Measurements from ENCODE around the gene MAPK8IP3. TPM values are rescaled to one million over a fixed set of nuclear protein-coding genes. Genes with fewer than 3 reads are reported as not detected.

Gene MAPK8IP3
- total RNA-seq, 3 donors from 2014 or later, result 41.1 to 82.6 (median 71.6) TPM

DNA sequence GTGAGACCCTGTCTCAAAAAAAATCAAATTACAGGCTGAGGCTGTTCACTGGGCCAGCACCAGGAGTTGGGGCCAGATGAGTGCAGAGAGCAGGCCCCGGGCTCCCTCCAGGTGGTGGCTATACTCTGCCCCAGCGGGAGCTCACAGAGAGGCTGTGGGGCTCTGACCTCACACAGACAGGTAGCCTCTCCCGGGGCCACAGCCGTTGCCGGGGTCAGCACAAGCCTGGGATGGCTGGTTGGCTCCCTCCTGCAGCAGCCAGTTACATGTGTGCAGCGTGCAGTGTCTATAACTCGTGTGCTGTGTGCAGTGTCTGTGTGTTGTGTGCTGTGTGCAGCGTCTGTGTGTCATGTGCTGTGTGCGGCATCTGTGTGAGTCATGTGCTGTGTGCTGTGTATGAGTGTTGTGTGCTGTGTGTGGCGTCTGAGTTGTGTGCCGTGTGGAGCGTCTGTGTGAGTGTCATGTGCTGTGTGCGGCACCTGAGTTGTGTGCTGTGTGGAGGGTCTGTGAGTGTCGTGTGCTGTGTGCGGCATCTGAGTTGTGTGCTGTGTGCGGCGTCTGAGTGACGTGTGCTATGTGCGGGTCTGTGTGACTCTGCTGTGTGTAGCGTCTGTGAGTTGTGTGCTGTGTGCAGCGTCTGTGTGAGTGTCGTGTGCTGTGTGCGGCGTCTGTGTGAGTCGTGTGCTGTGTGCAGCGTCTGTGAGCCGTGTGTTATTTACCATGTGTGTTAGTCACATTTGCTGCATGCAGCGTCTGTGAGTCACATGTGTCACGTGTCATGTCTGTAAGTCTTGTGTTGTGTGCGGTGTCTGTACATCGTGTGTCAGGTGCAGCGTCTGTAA, 20.9 kb downstream of the MAPK8IP3 start:
- no peak for DNase-seq (ENCODE audit: low spot score in 2 of 2)
- TF ChIP-seq POLR2AphosphoS5 (IDR thresholded peaks at IDR 0.05) (no peak), POLR2A (IDR thresholded peaks at IDR 0.05) (no peak)
- TF ChIP-seq, protein P1, sequence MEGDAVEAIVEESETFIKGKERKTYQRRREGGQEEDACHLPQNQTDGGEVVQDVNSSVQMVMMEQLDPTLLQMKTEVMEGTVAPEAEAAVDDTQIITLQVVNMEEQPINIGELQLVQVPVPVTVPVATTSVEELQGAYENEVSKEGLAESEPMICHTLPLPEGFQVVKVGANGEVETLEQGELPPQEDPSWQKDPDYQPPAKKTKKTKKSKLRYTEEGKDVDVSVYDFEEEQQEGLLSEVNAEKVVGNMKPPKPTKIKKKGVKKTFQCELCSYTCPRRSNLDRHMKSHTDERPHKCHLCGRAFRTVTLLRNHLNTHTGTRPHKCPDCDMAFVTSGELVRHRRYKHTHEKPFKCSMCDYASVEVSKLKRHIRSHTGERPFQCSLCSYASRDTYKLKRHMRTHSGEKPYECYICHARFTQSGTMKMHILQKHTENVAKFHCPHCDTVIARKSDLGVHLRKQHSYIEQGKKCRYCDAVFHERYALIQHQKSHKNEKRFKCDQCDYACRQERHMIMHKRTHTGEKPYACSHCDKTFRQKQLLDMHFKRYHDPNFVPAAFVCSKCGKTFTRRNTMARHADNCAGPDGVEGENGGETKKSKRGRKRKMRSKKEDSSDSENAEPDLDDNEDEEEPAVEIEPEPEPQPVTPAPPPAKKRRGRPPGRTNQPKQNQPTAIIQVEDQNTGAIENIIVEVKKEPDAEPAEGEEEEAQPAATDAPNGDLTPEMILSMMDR (IDR thresholded peaks at IDR 0.05), result no peak
- no peak overlapping the region for H3K4me3 ChIP-seq
- peaks cover 3 to 11% of the 10 kb centered on the region in 2 donors for H3K4me1 ChIP-seq
- H3K9me3 ChIP-seq, result no peaks in the 10 kb centered on the region
- H3K36me3 ChIP-seq, result no peaks in the 10 kb centered on the region
- H3K27ac ChIP-seq, result no peak overlapping the region
- intact Hi-C loops (cut with DNase I; ENCODE audit: low total_unique reads), result no loop called here
- no peaks in the 10 kb centered on the region for H3K27me3 ChIP-seq

- H3K27ac ChIP-seq, result no peak overlapping the region
- peaks cover 0 to under 1% of the 10 kb centered on the region in 2 donors for H3K4me1 ChIP-seq
- no peak overlapping the region for H3K4me3 ChIP-seq
- H3K9me3 ChIP-seq, result no peaks in the 10 kb centered on the region
- intact Hi-C loops (cut with DNase I; ENCODE audit: low total_unique reads), result no loop called here
- TF ChIP-seq POLR2AphosphoS5 (IDR thresholded peaks at IDR 0.05) (no peak), POLR2A (IDR thresholded peaks at IDR 0.05) (no peak)
- TF ChIP-seq, protein P1 (IDR thresholded peaks at IDR 0.05), result no peak
- no peaks in the 10 kb centered on the region for H3K27me3 ChIP-seq
- DNase-seq (ENCODE audit: low spot score in 2 of 2), result no peak
- H3K36me3 ChIP-seq, result no peaks in the 10 kb centered on the region
Observed at GRCh38 chr16:1727651-1728624, 21.9 kb downstream of the MAPK8IP3 start.

DNA sequence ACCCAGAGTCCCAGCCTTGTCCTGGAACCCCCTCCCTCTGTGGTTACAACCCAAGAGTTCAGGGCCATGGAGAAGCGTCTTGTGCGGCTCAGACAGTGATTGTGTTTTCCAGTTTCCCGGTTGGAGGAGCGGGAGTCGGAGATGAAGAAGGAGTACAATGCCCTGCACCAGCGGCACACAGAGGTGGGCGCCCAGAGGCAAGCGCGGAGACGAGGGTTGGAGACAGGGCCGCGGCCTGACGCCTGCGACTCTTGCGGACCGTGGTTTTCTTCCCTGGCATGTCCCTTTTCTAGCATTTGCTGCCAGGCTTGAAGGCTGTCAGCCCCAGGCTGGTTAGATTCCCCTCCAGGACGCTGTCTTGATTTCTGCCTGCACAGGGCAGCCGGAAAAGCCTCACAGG, 23.0 kb downstream of the MAPK8IP3 start:
- intact Hi-C loops (cut with DNase I; ENCODE audit: low total_unique reads), result no loop called here

GRCh38 chr16:1729445-1729844, 23.4 kb downstream of the MAPK8IP3 start:
- Histone ChIP-seq H3K4me1 (no peaks in the 10 kb centered on the region), H3K27ac (no peak overlapping the region), H3K9me3 (no peaks in the 10 kb centered on the region), H3K27me3 (no peaks in the 10 kb centered on the region), H3K4me3 (no peak overlapping the region), H3K36me3 (no peaks in the 10 kb centered on the region)
- TF ChIP-seq POLR2A (IDR thresholded peaks at IDR 0.05), result no peak
- TF ChIP-seq, protein P1 (IDR thresholded peaks at IDR 0.05), result no peak
- TF ChIP-seq POLR2AphosphoS5 (IDR thresholded peaks at IDR 0.05), result no peak
- intact Hi-C loops (cut with DNase I; ENCODE audit: low total_unique reads), result no loop called here
- DNase-seq (ENCODE audit: low spot score in 2 of 2), result no peak

More for the DNA sequence above, 23.0 kb downstream of the MAPK8IP3 start:
- Histone ChIP-seq H3K4me3 (no peak overlapping the region), H3K27ac (no peak overlapping the region), H3K27me3 (no peaks in the 10 kb centered on the region), H3K36me3 (no peaks in the 10 kb centered on the region), H3K9me3 (no peaks in the 10 kb centered on the region), H3K4me1 (no peaks in the 10 kb centered on the region)
- TF ChIP-seq, protein P1 (IDR thresholded peaks at IDR 0.05), result no peak
- TF ChIP-seq POLR2A (IDR thresholded peaks at IDR 0.05), result no peak
- no peak for DNase-seq (ENCODE audit: low spot score in 2 of 2)
